KMS-11 (cell line): ENCODE results near the gene TTYH2.

ENCODE experiments used
- H2AFZ ChIP-seq: fragments of 200-600 bp; sonication (generic); 2 replicates; pipeline ENCODE4 v1.6.1; 2016; ENCODE audit warnings: antibody characterized with exemption, mixed run types, low read depth
- H3K27ac ChIP-seq: fragments of 200-600 bp; sonication (generic); 2 replicates; pipeline ENCODE4 v1.6.1; 2016; ENCODE audit warnings: mild to moderate bottlenecking, mixed run types
- H3K27me3 ChIP-seq: fragments of 200-600 bp; sonication (generic); 2 replicates; pipeline ENCODE4 v1.6.1; 2017; ENCODE audit warnings: mild to moderate bottlenecking, low read depth, mixed run types, moderate library complexity; ENCODE audit not compliant: insufficient read depth
- H3K36me3 ChIP-seq: fragments of 200-600 bp; sonication (generic); 2 replicates; pipeline ENCODE4 v1.6.1; 2017; ENCODE audit warnings: mild to moderate bottlenecking, mixed run types; ENCODE audit not compliant: insufficient read depth
- H3K4me1 ChIP-seq: fragments of 200-600 bp; sonication (generic); 2 replicates; pipeline ENCODE4 v1.6.1; 2016; ENCODE audit warnings: mild to moderate bottlenecking, low read depth, mixed run types; ENCODE audit not compliant: poor library complexity, severe bottlenecking
- H3K4me2 ChIP-seq: fragments of 200-600 bp; sonication (generic); 2 replicates; pipeline ENCODE4 v1.7.0; 2016; ENCODE audit warnings: mild to moderate bottlenecking, mixed run types
- H3K4me3 ChIP-seq: fragments of 200-600 bp; sonication (generic); IDR thresholded peaks from 2 replicates; pipeline ENCODE4 v1.6.1; 2017; ENCODE audit warnings: low read depth, low read length, mixed read lengths; ENCODE audit not compliant: insufficient read depth
- H3K79me2 ChIP-seq: fragments of 200-600 bp; sonication (generic); 2 replicates; pipeline ENCODE4 v1.6.1; 2016; ENCODE audit warnings: low read depth, mixed run types; ENCODE audit not compliant: insufficient read depth
- H3K9ac ChIP-seq: fragments of 200-600 bp; sonication (generic); 2 replicates; pipeline ENCODE4 v1.6.1; 2016; ENCODE audit warnings: mild to moderate bottlenecking, mixed run types
- H4K20me1 ChIP-seq: fragments of 200-600 bp; sonication (generic); 2 replicates; pipeline ENCODE4 v1.6.1; 2016; ENCODE audit warnings: mild to moderate bottlenecking, mixed run types; ENCODE audit not compliant: insufficient read depth
- TF ChIP-seq, protein P1 (sequence below): fragments of 200-600 bp; sonication (generic); conservative IDR thresholded peaks from 2 replicates; pipeline ENCODE4 v1.6.1; 2017; ENCODE audit warnings: low read depth, mild to moderate bottlenecking, antibody characterized with exemption, low read length, moderate library complexity, mixed read lengths

TTYH2 gene

DNA sequence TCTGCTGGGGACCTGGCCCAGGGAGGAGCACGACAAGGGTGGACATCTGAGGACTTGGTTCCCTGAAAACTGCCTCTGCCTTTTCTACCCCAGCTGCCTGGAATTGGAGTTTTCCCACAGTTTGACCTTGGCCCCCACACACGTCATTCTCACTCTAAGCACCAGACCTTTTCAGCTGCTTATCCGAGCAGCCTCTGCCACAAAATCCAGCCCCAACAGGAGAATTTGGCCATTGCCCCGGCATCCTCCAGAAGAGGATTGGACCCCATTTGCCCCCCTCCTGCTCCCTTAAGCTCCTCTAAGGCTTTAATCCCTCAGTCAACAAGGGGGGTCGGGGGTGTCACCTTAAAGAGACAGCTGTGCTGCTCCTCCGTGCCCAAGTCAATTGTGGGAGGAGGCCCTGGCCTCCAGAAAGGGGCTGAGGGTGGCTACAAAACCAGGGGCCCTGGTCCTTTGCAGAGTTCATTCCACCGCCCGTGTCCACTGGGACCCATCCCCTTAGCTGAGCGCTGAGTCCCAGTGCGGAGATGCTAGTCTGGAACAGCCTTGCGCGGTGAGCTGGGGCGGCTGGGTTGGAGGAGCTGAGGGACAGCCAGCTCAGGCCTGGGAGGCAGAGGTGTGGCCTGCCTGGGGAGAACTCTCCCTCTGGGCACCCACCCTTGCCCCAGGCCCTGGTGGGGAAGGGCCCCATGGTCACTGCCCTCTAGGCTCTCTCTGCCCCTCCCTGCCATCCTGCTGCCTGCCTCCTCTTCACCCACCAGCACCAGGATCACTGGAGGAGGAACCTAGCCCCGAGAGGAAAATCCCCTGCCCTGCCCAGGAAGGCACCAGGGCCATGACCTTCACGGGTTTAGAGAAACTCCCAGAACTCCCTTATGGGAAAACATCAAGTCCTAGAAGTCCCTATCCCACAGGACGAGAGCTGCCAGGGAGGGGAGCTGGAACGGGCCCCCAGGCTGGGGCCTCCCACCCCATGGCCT is 18.8 kb downstream of the TTYH2 start:
- Histone ChIP-seq H3K4me1 (no peaks in the 10 kb centered on the region), H4K20me1 (no peaks in the 10 kb centered on the region), H3K9ac (no peak overlapping the region), H3K36me3 (no peaks in the 10 kb centered on the region), H3K79me2 (no peaks in the 10 kb centered on the region), H3K27me3 (no peaks in the 10 kb centered on the region), H2AFZ (no peak overlapping the region), H3K4me2 (no peak overlapping the region), H3K4me3 (no peak overlapping the region), H3K27ac (no peak overlapping the region)
- TF ChIP-seq, protein P1, sequence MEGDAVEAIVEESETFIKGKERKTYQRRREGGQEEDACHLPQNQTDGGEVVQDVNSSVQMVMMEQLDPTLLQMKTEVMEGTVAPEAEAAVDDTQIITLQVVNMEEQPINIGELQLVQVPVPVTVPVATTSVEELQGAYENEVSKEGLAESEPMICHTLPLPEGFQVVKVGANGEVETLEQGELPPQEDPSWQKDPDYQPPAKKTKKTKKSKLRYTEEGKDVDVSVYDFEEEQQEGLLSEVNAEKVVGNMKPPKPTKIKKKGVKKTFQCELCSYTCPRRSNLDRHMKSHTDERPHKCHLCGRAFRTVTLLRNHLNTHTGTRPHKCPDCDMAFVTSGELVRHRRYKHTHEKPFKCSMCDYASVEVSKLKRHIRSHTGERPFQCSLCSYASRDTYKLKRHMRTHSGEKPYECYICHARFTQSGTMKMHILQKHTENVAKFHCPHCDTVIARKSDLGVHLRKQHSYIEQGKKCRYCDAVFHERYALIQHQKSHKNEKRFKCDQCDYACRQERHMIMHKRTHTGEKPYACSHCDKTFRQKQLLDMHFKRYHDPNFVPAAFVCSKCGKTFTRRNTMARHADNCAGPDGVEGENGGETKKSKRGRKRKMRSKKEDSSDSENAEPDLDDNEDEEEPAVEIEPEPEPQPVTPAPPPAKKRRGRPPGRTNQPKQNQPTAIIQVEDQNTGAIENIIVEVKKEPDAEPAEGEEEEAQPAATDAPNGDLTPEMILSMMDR: no peak

DNA sequence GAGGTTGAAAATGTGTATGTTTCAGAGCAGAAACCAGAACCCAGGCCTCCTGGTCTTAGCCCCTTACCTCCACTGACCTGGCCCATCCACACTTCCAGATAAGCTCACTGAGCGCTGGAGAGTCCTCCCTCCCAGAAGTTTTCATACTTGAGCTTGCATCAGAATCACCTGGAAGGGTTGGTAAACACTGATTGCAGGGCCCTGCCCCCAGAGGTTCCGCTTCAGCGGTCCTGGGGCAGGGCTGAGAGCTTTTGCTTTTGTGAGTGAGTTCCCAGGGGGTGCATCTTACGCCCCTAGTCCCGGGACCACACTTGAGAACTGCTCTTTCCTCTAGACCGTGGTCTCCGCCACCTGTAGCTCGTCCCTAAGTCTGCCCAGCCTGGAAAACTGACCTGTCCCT is 20.6 kb downstream of the TTYH2 start:
- Histone ChIP-seq H3K4me2 (no peak overlapping the region), H3K27me3 (no peaks in the 10 kb centered on the region), H3K36me3 (no peaks in the 10 kb centered on the region), H3K4me3 (no peak overlapping the region), H3K79me2 (no peaks in the 10 kb centered on the region), H3K4me1 (no peaks in the 10 kb centered on the region), H3K27ac (no peak overlapping the region), H2AFZ (no peak overlapping the region), H3K9ac (no peak overlapping the region), H4K20me1 (no peaks in the 10 kb centered on the region)
- TF ChIP-seq, protein P1: no peak

DNA sequence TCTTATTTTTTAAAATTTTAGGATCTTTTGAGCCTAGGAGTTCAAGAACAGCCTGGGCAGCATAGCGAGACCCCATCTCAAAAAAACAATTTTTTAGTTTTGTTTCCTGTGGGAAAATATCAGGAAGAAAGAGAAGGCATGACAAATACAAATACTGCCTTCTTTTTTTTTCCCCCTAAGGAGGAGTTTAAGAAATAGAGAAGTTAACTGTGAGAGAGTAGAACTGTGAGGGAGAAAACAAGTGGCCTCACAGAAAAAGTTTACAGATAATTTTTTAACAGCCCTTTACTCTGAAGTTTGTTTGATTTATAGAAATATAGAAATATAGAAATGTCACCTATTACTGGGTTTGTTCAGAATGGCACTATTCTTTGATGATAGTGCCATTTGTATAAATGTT is 21.1 kb downstream of the TTYH2 start:
- Histone ChIP-seq H3K4me2 (no peak overlapping the region), H4K20me1 (no peaks in the 10 kb centered on the region), H3K4me1 (no peaks in the 10 kb centered on the region), H3K9ac (no peak overlapping the region), H2AFZ (no peak overlapping the region), H3K4me3 (no peak overlapping the region), H3K79me2 (no peaks in the 10 kb centered on the region), H3K36me3 (no peaks in the 10 kb centered on the region), H3K27ac (no peak overlapping the region), H3K27me3 (no peaks in the 10 kb centered on the region)
- TF ChIP-seq, protein P1: no peak

DNA sequence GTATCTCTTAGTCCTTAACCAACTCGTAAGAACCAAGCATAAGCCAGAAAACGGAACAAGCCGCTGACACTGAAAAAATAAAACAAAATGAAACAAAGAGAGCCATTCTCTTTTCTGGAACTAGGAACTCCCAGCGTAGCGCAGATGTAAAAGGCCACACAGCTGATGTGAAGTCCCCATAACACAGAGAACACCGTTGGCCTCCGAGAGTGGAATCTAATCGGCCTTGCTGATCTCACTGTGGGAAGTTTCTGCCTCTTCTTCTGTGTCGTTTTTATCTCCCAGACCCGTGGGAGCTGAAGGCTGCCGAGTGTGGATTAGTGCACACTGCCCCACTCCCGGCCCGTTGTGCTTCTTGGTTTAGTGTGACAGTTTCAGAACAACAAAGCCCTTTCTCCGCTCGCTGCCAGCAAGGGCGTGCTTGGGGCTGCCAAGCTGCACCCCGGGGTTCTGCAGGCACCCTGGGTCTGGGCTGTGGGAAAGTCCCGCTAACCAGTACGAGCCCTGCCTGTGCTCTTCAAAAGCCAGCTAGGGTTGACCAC is 21.7 kb downstream of the TTYH2 start:
- H3K36me3 ChIP-seq: no peaks in the 10 kb centered on the region
- H3K4me3 ChIP-seq: no peak overlapping the region
- H3K4me2 ChIP-seq: no peak overlapping the region
- TF ChIP-seq, protein P1: no peak
- H2AFZ ChIP-seq: no peak overlapping the region
- H3K4me1 ChIP-seq: no peaks in the 10 kb centered on the region
- H3K27me3 ChIP-seq: no peaks in the 10 kb centered on the region
- no peaks in the 10 kb centered on the region for H3K79me2 ChIP-seq
- no peak overlapping the region for H3K27ac ChIP-seq
- H3K9ac ChIP-seq: no peak overlapping the region
- no peaks in the 10 kb centered on the region for H4K20me1 ChIP-seq
